Activated CD8-positive, alpha-beta memory T cell treated with anti-CD3 and anti-CD28 coated beads, Interleukin-2, amount 10 ng/mL, durations not matched to agents 7 days and 5 days (primary cell): ENCODE results near the gene LAMA1. TPM values are rescaled to one million over a fixed set of nuclear protein-coding genes. Genes with fewer than 3 reads are reported as not detected.

Experiments
- ATAC-seq: fragments of 150-1000 bp; cut with Tn5 transposase; one replicate; pipeline ENCODE4 v1.10.0; 2021; ENCODE audit warnings: moderate library complexity
- CTCF ChIA-PET: fragments of 350-600 bp; sonication (Branson Sonifier 250); formaldehyde crosslinking; loops from one replicate; lab custom pipeline; 2021; ENCODE audit warnings: antibody characterized with exemption; lab: Charles Lee
- DNase-seq: peaks from one replicate; pipeline ENCODE4 v3.0.0-alpha.2; 2020
- H3K27ac Mint-ChIP-seq: one replicate; pipeline ENCODE4 v1.8.0; 2021; ENCODE audit warnings: mild to moderate bottlenecking, mixed read lengths
- H3K27me3 Mint-ChIP-seq: one replicate; pipeline ENCODE4 v1.8.0; 2021; ENCODE audit warnings: mixed read lengths
- H3K36me3 Mint-ChIP-seq: one replicate; pipeline ENCODE4 v1.8.0; 2021; ENCODE audit warnings: mild to moderate bottlenecking, mixed read lengths
- H3K4me1 Mint-ChIP-seq: one replicate; pipeline ENCODE4 v1.8.0; 2021; ENCODE audit warnings: mixed read lengths
- H3K4me3 Mint-ChIP-seq: one replicate; pipeline ENCODE4 v1.8.0; 2021; ENCODE audit warnings: mild to moderate bottlenecking, moderate library complexity, mixed read lengths
- H3K9me3 Mint-ChIP-seq: one replicate; pipeline ENCODE4 v1.8.0; 2022; ENCODE audit warnings: low read depth, mixed read lengths
- total RNA-seq, 2 experiments: library from RNA; stranded (reverse); gene quantifications; one replicate each; pipeline ENCODE4 v1.2.3, GENCODE V29; 2021

LAMA1 gene
- total RNA-seq, 2 experiments from 2014 or later: not detected

GRCh38 chr18:7089369-7089768 is 28.2 kb downstream of the LAMA1 start:
- H3K4me1 Mint-ChIP-seq: no peaks in the 10 kb centered on the region
- DNase-seq: no peak

GRCh38 chr18:7084080-7085065 is 33.2 kb downstream of the LAMA1 start:
- no peaks in the 10 kb centered on the region for H3K4me1 Mint-ChIP-seq
- peaks cover 4% of the 10 kb centered on the region for H3K9me3 Mint-ChIP-seq
- CTCF ChIA-PET: no interaction called here
- no peak overlapping the region for H3K27ac Mint-ChIP-seq
- no peaks in the 10 kb centered on the region for H3K36me3 Mint-ChIP-seq
- no peaks in the 10 kb centered on the region for H3K27me3 Mint-ChIP-seq
- ATAC-seq: no peak
- H3K4me3 Mint-ChIP-seq: no peak overlapping the region
- no peak for DNase-seq

More at GRCh38 chr18:7089369-7089768, 28.2 kb downstream of the LAMA1 start:
- ATAC-seq: no peak
- no peaks in the 10 kb centered on the region for H3K36me3 Mint-ChIP-seq
- CTCF ChIA-PET: no interaction called here
- H3K27me3 Mint-ChIP-seq: no peaks in the 10 kb centered on the region
- H3K4me3 Mint-ChIP-seq: no peak overlapping the region
- no peak overlapping the region for H3K27ac Mint-ChIP-seq
- peaks cover 8% of the 10 kb centered on the region for H3K9me3 Mint-ChIP-seq

DNA sequence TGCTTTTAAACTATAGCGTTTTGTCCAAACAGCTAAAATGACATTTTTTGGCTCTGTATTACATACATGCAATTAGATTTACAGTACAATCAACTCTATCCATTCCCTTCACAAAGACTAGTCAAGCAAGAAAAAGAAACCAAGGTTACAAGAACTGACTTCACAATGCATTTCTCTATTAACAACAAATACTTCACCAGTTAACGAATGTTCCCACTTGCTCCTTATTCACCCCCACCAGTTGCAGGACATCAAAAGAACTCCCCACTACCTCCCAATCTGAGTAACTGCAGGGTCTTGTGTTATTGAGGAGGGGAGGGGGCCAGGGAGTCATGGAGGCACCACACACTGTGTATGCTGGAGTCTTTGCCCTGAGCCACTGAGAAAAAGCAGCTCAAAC is 34.9 kb downstream of the LAMA1 start:
- no peak for ATAC-seq
- H3K4me3 Mint-ChIP-seq: no peak overlapping the region
- H3K27me3 Mint-ChIP-seq: no peaks in the 10 kb centered on the region
- no peak overlapping the region for H3K27ac Mint-ChIP-seq
- no peaks in the 10 kb centered on the region for H3K4me1 Mint-ChIP-seq
- CTCF ChIA-PET: no interaction called here
- no peak for DNase-seq
- no peaks in the 10 kb centered on the region for H3K36me3 Mint-ChIP-seq
- peaks cover 2% of the 10 kb centered on the region for H3K9me3 Mint-ChIP-seq

DNA sequence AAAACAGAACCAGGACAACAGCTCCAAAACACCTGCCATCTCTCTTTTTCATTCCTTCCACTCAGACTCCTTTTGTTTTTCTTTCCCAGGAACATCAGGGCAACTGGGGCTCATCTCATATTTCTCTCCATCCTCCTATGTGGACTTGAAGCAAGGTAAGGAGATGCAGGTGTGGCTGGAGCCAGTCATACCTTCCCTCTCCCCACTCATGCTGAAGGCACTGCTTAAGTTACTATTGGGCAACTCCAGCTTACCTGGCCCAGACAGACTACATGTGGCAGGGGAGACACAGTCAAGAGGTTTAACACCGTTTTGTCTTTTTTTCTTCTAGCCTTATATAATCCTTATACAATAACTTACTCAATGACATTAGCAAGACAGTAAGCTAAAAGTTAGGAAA is 38.4 kb downstream of the LAMA1 start:
- ATAC-seq (no peak), DNase-seq (no peak)
- no peak overlapping the region for H3K27ac Mint-ChIP-seq
- H3K27me3 Mint-ChIP-seq: no peaks in the 10 kb centered on the region
- no peaks in the 10 kb centered on the region for H3K36me3 Mint-ChIP-seq
- no peaks in the 10 kb centered on the region for H3K4me1 Mint-ChIP-seq
- no peak overlapping the region for H3K4me3 Mint-ChIP-seq
- H3K9me3 Mint-ChIP-seq: peaks cover 6% of the 10 kb centered on the region
- CTCF ChIA-PET: no interaction called here

DNA sequence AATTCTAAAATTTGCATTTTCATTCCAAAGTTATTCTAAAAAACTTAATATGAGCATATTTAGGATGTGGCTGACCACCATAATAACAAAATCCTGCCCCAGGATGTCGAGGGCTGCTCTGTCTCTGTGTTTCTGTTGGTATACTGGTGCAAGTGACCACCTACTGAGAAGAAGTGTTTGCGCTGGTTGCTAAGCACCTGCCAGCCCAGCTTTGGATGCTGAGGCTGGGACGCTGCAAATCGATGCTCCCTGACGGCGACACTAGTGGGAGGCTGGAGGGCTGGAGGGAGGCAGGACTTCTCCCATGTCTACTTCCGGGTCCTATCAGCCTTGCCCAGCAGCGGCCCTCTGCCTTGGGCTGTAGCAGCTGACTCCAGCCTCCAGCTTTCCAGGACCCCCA is 45.0 kb downstream of the LAMA1 start:
- Mint-ChIP-seq H3K27me3 (no peaks in the 10 kb centered on the region), H3K9me3 (peaks cover 6% of the 10 kb centered on the region), H3K36me3 (no peaks in the 10 kb centered on the region), H3K27ac (no peak overlapping the region), H3K4me1 (no peaks in the 10 kb centered on the region), H3K4me3 (no peak overlapping the region)
- CTCF ChIA-PET: no interaction called here
- no peak for ATAC-seq
- DNase-seq: no peak

DNA sequence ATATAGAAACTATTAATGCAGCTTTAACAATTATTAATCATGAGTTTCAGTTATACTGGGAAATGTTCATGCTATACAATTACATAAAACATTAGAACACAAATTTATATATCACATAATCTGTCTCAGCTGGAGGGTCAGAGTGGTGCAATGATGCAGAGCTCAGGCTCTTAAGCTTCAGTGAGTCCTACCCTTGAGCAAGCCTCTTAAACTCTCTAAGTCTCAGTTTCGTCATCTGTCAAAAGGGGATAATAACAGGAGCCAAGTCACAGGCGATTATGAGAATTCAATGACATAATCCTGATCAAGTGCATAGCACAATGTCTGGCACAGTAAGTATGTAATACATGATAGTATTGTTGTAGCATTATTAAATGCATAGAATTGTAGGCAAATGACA is 46.0 kb downstream of the LAMA1 start:
- DNase-seq: no peak
- no peak overlapping the region for H3K27ac Mint-ChIP-seq
- ATAC-seq: no peak

GRCh38 chr18:7070466-7070865 is 47.1 kb downstream of the LAMA1 start:
- CTCF ChIA-PET: interaction anchor here (0.7 kb wide), 1 partner anchor 1144 kb away, joined by 4 read pairs; no protein-coding TSS in a partner anchor
- H3K4me3 Mint-ChIP-seq: no peak overlapping the region
- no peaks in the 10 kb centered on the region for H3K4me1 Mint-ChIP-seq

More for the DNA sequence above, 46.0 kb downstream of the LAMA1 start:
- Mint-ChIP-seq H3K9me3 (peaks cover 6% of the 10 kb centered on the region), H3K36me3 (no peaks in the 10 kb centered on the region), H3K4me3 (no peak overlapping the region), H3K4me1 (no peaks in the 10 kb centered on the region), H3K27me3 (no peaks in the 10 kb centered on the region)
- CTCF ChIA-PET: no interaction called here

GRCh38 chr18:7068871-7069590 is 48.6 kb downstream of the LAMA1 start:
- DNase-seq (no peak), ATAC-seq (no peak)
- Mint-ChIP-seq H3K27ac (no peak overlapping the region), H3K27me3 (no peaks in the 10 kb centered on the region), H3K4me3 (no peak overlapping the region), H3K4me1 (no peaks in the 10 kb centered on the region), H3K36me3 (no peaks in the 10 kb centered on the region), H3K9me3 (no peaks in the 10 kb centered on the region)
- CTCF ChIA-PET: no interaction called here

More at GRCh38 chr18:7070466-7070865, 47.1 kb downstream of the LAMA1 start:
- DNase-seq (no peak), ATAC-seq (no peak)
- Mint-ChIP-seq H3K27ac (no peak overlapping the region), H3K9me3 (no peaks in the 10 kb centered on the region), H3K27me3 (no peaks in the 10 kb centered on the region), H3K36me3 (no peaks in the 10 kb centered on the region)

GRCh38 chr18:7066965-7067555 is 50.5 kb downstream of the LAMA1 start:
- Mint-ChIP-seq H3K9me3 (no peaks in the 10 kb centered on the region), H3K36me3 (no peaks in the 10 kb centered on the region), H3K4me3 (no peak overlapping the region), H3K27ac (no peak overlapping the region), H3K27me3 (no peaks in the 10 kb centered on the region), H3K4me1 (no peaks in the 10 kb centered on the region)
- ATAC-seq: no peak
- DNase-seq: no peak
- CTCF ChIA-PET: no interaction called here

DNA sequence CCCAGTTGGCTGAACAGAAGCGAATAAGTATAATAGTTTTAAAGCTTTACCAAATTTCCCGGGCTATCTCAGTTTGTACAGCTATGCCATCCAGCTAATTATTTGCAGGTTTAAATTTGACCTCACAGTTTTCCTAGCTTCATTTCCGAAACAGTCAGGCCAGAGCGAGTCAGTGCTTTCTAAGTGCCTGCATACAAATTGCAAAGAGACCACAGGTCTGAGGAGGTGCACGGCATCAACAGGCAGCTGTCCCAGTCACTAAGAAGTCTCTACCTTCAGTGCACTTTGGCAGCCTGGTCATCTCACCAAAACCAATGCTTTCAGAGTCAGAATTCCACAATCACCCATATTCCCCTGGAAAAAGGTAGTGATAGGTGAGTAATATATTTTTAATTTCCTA is 51.9 kb downstream of the LAMA1 start:
- Mint-ChIP-seq H3K9me3 (peaks cover 3% of the 10 kb centered on the region), H3K4me3 (no peak overlapping the region), H3K36me3 (no peaks in the 10 kb centered on the region), H3K27ac (no peak overlapping the region), H3K27me3 (no peaks in the 10 kb centered on the region), H3K4me1 (no peaks in the 10 kb centered on the region)
- ATAC-seq: no peak
- DNase-seq: no peak
- CTCF ChIA-PET: no interaction called here

DNA sequence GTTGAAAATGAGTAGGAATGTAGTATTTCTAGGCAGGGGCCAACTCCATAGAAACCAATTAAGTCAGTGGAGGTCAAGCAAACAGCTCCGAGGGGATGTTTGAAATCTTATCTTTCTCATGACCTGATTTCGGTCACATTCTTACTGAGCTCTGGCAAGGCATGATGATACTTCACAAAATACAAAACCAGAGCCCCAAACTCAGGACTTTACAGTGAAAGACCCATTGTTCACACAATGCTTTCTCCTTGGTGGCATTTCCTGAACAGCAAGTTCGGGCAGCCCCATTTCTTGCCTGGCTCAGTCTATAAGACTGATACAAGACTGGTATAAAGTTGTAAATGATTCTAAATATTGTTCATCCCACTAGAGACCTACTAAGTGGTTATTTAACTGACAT is 53.3 kb downstream of the LAMA1 start:
- H3K4me1 Mint-ChIP-seq: no peaks in the 10 kb centered on the region
- no peaks in the 10 kb centered on the region for H3K27me3 Mint-ChIP-seq
- ATAC-seq (no peak), DNase-seq (no peak)
- H3K27ac Mint-ChIP-seq: no peak overlapping the region
- peaks cover 3% of the 10 kb centered on the region for H3K9me3 Mint-ChIP-seq
- H3K4me3 Mint-ChIP-seq: no peak overlapping the region
- CTCF ChIA-PET: no interaction called here
- no peaks in the 10 kb centered on the region for H3K36me3 Mint-ChIP-seq

DNA sequence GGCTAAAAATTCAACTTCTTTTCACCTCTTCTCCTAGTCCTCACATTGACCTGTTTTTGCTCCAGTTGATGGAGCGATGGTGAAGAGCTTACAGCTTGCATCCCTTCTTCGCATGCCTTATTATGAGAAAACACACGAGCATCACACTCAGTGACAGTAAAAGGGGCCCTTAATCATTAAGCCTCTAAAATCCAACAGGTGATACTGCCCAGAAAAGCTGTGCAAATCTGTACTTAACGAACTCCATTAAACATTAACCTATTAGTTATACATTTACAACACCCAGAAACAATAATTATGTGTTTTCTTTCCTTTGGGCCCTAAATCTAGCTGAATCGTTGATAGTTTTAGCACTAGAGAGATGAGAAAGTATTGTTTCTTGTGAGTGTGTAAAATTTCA is 54.8 kb downstream of the LAMA1 start:
- no peak for ATAC-seq
- Mint-ChIP-seq H3K27ac (no peak overlapping the region), H3K4me1 (no peaks in the 10 kb centered on the region), H3K9me3 (peaks cover 3% of the 10 kb centered on the region), H3K4me3 (no peak overlapping the region), H3K27me3 (no peaks in the 10 kb centered on the region), H3K36me3 (no peaks in the 10 kb centered on the region)
- CTCF ChIA-PET: no interaction called here
- no peak for DNase-seq

GRCh38 chr18:7062236-7062635 is 55.4 kb downstream of the LAMA1 start:
- Mint-ChIP-seq H3K27ac (no peak overlapping the region), H3K27me3 (no peaks in the 10 kb centered on the region), H3K9me3 (peaks cover 3% of the 10 kb centered on the region), H3K4me3 (no peak overlapping the region), H3K4me1 (no peaks in the 10 kb centered on the region), H3K36me3 (no peaks in the 10 kb centered on the region)
- CTCF ChIA-PET: no interaction called here
- ATAC-seq (no peak), DNase-seq (no peak)
